ENCODE data around the gene SYP. TPM values are rescaled to one million over a fixed set of nuclear protein-coding genes. Genes with fewer than 3 reads are reported as not detected.
"Not testable (repeated sequence)": the region's sequence is repeated elsewhere in the genome, so short reads cannot be mapped to it uniquely, and the experiment has no call there.

The SYP gene
- total and polyA plus RNA-seq, 9 of the 15 experiments (the other 6 are each of a cell fraction or from before 2014, with no cell fraction given): 0.48 to 5.1 (median 2.6) TPM

GRCh38 chrX:49148390-49149100, 51.4 kb downstream of the SYP start (continued):
- peak; percentile 94 for TF ChIP-seq ARID1B (IDR thresholded peaks at IDR 0.05)
- peak; percentile 56 for TF ChIP-seq NFIC (IDR thresholded peaks at IDR 0.05)
- not testable (repeated sequence) for TF ChIP-seq NR2C2, NR4A1 (CRISPR knock-in tag; IDR thresholded peaks at IDR 0.05)
- TF ChIP-seq NR2C2 (tag; IDR thresholded peaks at IDR 0.05): peak; percentile 67
- peak in 1 of 2 experiments; percentile 74; a peak in 2 of 4 replicates for TF ChIP-seq TRIM24 (IDR thresholded peaks at IDR 0.05)
- peak; percentile 85 for TF ChIP-seq POLR2AphosphoS5 (IDR thresholded peaks at IDR 0.05; ENCODE audit: control insufficient read depth, insufficient read depth, low read depth, low read length)
- peak; percentile 87 for TF ChIP-seq HMBOX1 (IDR thresholded peaks at IDR 0.05)
- TF ChIP-seq NR3C1 (CRISPR knock-in tag; IDR thresholded peaks at IDR 0.05): 0 out of 2 replicates have a peak, but pooled peaks have one; percentile 26
- peak; percentile 64 for TF ChIP-seq ZFX (CRISPR knock-in tag; IDR thresholded peaks at IDR 0.05)
- TF ChIP-seq MTA2 (IDR thresholded peaks at IDR 0.05; ENCODE audit: low read depth): peak; percentile 80
- TF ChIP-seq MNT (conservative IDR thresholded peaks at IDR 0.05): peak; percentile 61 to 66; a peak in 3 of 4 replicates
- peak; percentile 39; the same call in 1 of the 2 replicates for TF ChIP-seq SUPT5H (IDR thresholded peaks at IDR 0.05)
- TF ChIP-seq STAT5A (IDR thresholded peaks at IDR 0.05; ENCODE audit: borderline replicate concordance, low read length): peak; percentile 71; the same call in 1 of the 2 replicates
- peak; percentile 45 for TF ChIP-seq FOSL1 (tag; conservative IDR thresholded peaks at IDR 0.05)
- TF ChIP-seq EP400 (IDR thresholded peaks at IDR 0.05): peak; percentile 66
- peak; percentile 59 for TF ChIP-seq VEZF1 (CRISPR knock-in tag; IDR thresholded peaks at IDR 0.05)
- TF ChIP-seq NR4A1 (tag; IDR thresholded peaks at IDR 0.05): peak; percentile 71; the same call in 1 of the 2 replicates
- peak; percentile 86 for TF ChIP-seq L3MBTL2 (IDR thresholded peaks at IDR 0.05)
- TF ChIP-seq MBD2 (IDR thresholded peaks at IDR 0.05; ENCODE audit: borderline replicate concordance, low read depth): peak; percentile 53; the same call in 1 of the 2 replicates
- peak; percentile 93 for TF ChIP-seq TCF3 (CRISPR knock-in tag; IDR thresholded peaks at IDR 0.05)
- TF ChIP-seq TAF7 (tag; IDR thresholded peaks at IDR 0.05): 0 out of 2 replicates have a peak, but pooled peaks have one; percentile 46
- peak; percentile 78; the same call in 1 of the 2 replicates for TF ChIP-seq CREB3 (tag; conservative IDR thresholded peaks at IDR 0.05; ENCODE audit: low read depth)
- TF ChIP-seq TAL1 (IDR thresholded peaks at IDR 0.05): peak; percentile 92
- peak; percentile 63; the same call in 1 of the 2 replicates for TF ChIP-seq ZKSCAN8 (CRISPR knock-in tag; IDR thresholded peaks at IDR 0.05)
- peak; percentile 28 to 46; a peak in 2 of 4 replicates for TF ChIP-seq KDM1A (IDR thresholded peaks at IDR 0.05)
